Panc1 (cell line): Measurements from ENCODE around the gene LOXL3.

Experiments
- POLR2AphosphoS5 ChIP-seq: IDR thresholded peaks from 2 replicates; pipeline ENCODE4 v1.6.1; 2012; ENCODE audit warnings: mild to moderate bottlenecking, low read depth, low read length, moderate library complexity
- TCF7L2 ChIP-seq: IDR thresholded peaks from 2 replicates; pipeline ENCODE4 v1.6.1; 2011; ENCODE audit warnings: mild to moderate bottlenecking, low read depth, low read length, inconsistent platforms

GRCh38 chr2:74551530-74551929 is 2.2 kb downstream of the LOXL3 start:
- TF ChIP-seq TCF7L2 (no peak), POLR2AphosphoS5 (no peak)
